Fibroblast of skin of abdomen (primary cell): Measurements from ENCODE around the gene FLVCR2.
"Not testable (repeated sequence)": the region's sequence is repeated elsewhere in the genome, so short reads cannot be mapped to it uniquely, and the experiment has no call there.

Source experiments
- DNase-seq: peaks from one replicate; pipeline ENCODE4 v3.0.0-alpha.2; 2013

The FLVCR2 gene

GRCh38 chr14:75662966-75663365, 84.5 kb downstream of the FLVCR2 start:
- DNase-seq, result no peak

GRCh38 chr14:75667099-75667765, 88.8 kb downstream of the FLVCR2 start:
- no peak for DNase-seq

- DNase-seq, result no peak
Measured at GRCh38 chr14:75672605-75673192, 94.3 kb downstream of the FLVCR2 start.

GRCh38 chr14:75673345-75674035, 95.1 kb downstream of the FLVCR2 start:
- no peak for DNase-seq

- DNase-seq, result no peak
Measured at GRCh38 chr14:75675265-75675960, 97.0 kb downstream of the FLVCR2 start.

- no peak for DNase-seq
Measured at GRCh38 chr14:75685910-75686309, 107.5 kb downstream of the FLVCR2 start.

- peak; percentile 3 for DNase-seq
Measured at GRCh38 chr14:75689012-75689411, 110.6 kb downstream of the FLVCR2 start.

- DNase-seq, result no peak
Measured at GRCh38 chr14:75690010-75690409, 111.6 kb downstream of the FLVCR2 start.

- DNase-seq, result not testable (repeated sequence)
Measured at GRCh38 chr14:75695025-75695424, 116.6 kb downstream of the FLVCR2 start.

- no peak for DNase-seq
Measured at GRCh38 chr14:75697386-75697785, 119.0 kb downstream of the FLVCR2 start.
